ENCODE measurements around the gene NISCH. TPM values are rescaled to one million over a fixed set of nuclear protein-coding genes. Genes with fewer than 3 reads are reported as not detected.

The NISCH gene
- total RNA-seq, 1 experiment from 2014 or later, result 104 TPM

GRCh38 chr3:52434491-52435115 lies 20.8 kb upstream of the NISCH start:
- no peak for TF ChIP-seq CTCF (conservative IDR thresholded peaks at IDR 0.05)
- peaks cover under 1% of the 10 kb centered on the region; the same call in 1 of the 2 replicates for H3K27me3 Mint-ChIP-seq (ENCODE audit: low read depth)
- peaks cover 14 to 24% of the 10 kb centered on the region in 2 experiments for H3K4me1 Mint-ChIP-seq
- H3K18ac ChIP-seq (ENCODE audit: insufficient read length, low read depth, low read length), result no peak overlapping the region
- H3K27me3 ChIP-seq (ENCODE audit: insufficient read depth, low read length), result no peaks in the 10 kb centered on the region
- no peaks in the 10 kb centered on the region for H3K9me3 Mint-ChIP-seq
- no peak overlapping the region for H3K9ac ChIP-seq (ENCODE audit: extremely low read depth, insufficient read length, low read length)
- H3K79me1 ChIP-seq (ENCODE audit: insufficient read depth, low read depth, low read length, poor library complexity, severe bottlenecking), result no peaks in the 10 kb centered on the region
- H4K5ac ChIP-seq (ENCODE audit: insufficient read length, low read depth, low read length), result no peak overlapping the region
- H2AK5ac ChIP-seq (ENCODE audit: insufficient read length, low read length), result no peak overlapping the region
- H3K4me2 ChIP-seq (ENCODE audit: insufficient read depth, insufficient read length, low read length), result no peak overlapping the region
- DNase-seq, result peak; percentile 22
- H3K36me3 Mint-ChIP-seq (ENCODE audit: insufficient read depth in 1 of 3, low read depth in 3 of 3), result no peaks in the 10 kb centered on the region
- H3K9me3 ChIP-seq (ENCODE audit: control insufficient read depth, low read depth, low read length), result no peaks in the 10 kb centered on the region
- no peak overlapping the region for H3K14ac ChIP-seq (ENCODE audit: insufficient read depth, low read length)
- no peak overlapping the region for H2BK20ac ChIP-seq (ENCODE audit: low read depth, low read length, poor library complexity, severe bottlenecking)
- no peak overlapping the region for H2BK120ac ChIP-seq (ENCODE audit: low read depth, low read length, poor library complexity, severe bottlenecking)
- no peak overlapping the region for H2BK5ac ChIP-seq (ENCODE audit: insufficient read length, low read length)
- no peak overlapping the region for H3K4ac ChIP-seq (ENCODE audit: low read depth, low read length)
- H3K23ac ChIP-seq (ENCODE audit: insufficient read length, low read depth, low read length), result no peak overlapping the region
- H3K79me2 ChIP-seq (ENCODE audit: insufficient read depth, low read length), result no peaks in the 10 kb centered on the region
- no peak overlapping the region for H3T11ph ChIP-seq (ENCODE audit: low read length)
- H3K4me3 Mint-ChIP-seq, result no peak overlapping the region; a peak in 1 of 5 replicates
- H3K23me2 ChIP-seq (ENCODE audit: insufficient read length, low read depth, low read length, poor library complexity, severe bottlenecking), result no peaks in the 10 kb centered on the region
- H3K27ac ChIP-seq (ENCODE audit: insufficient read length, low read depth, low read length), result no peak overlapping the region
- no peaks in the 10 kb centered on the region for H3K4me1 ChIP-seq (ENCODE audit: insufficient read depth, low read length)
- no peak overlapping the region for H4K8ac ChIP-seq (replicated peaks; ENCODE audit: insufficient read length, low read depth, low read length)
- H3K56ac ChIP-seq (ENCODE audit: insufficient read length, low read depth, low read length), result no peak overlapping the region
- no peak overlapping the region for H4K91ac ChIP-seq (ENCODE audit: insufficient read length, low read depth, low read length)
- H2BK12ac ChIP-seq (ENCODE audit: insufficient read length, low read depth, low read length), result no peak overlapping the region
- H2AFZ ChIP-seq (ENCODE audit: low read length), result no peak overlapping the region
- no peaks in the 10 kb centered on the region for H4K20me1 ChIP-seq (ENCODE audit: control insufficient read depth, insufficient read depth, insufficient read length)
- H2BK15ac ChIP-seq (ENCODE audit: low read depth, low read length), result no peak overlapping the region
- H3K27ac Mint-ChIP-seq, result peak overlapping the region in 2 of 3 experiments; percentile 41 to 61; a peak in 2 of 7 replicates
- no CpG with 5 or more reads among the region's 9 CpGs for WGBS (ENCODE audit: extremely low coverage, insufficient read length, low lambda C conversion rate)

All from H9 (cell line).